Measurements from ENCODE around the gene STARD10. TPM values are rescaled to one million over a fixed set of nuclear protein-coding genes. Genes with fewer than 3 reads are reported as not detected.
"Not testable (repeated sequence)": the region's sequence is repeated elsewhere in the genome, so short reads cannot be mapped to it uniquely, and the experiment has no call there.

Gene STARD10
- total RNA-seq, 4 donors from 2014 or later = 39.1 to 103 (median 71.1) TPM

GRCh38 chr11:72812604-72812966, 18.7 kb upstream of the STARD10 start:
- peaks cover 13 to 26% of the 10 kb centered on the region in 2 donors for H3K4me1 ChIP-seq
- no peak for TF ChIP-seq CTCF (IDR thresholded peaks at IDR 0.05 in 4 of 5, conservative IDR thresholded peaks at IDR 0.05 in 1 of 5)
- no peak for TF ChIP-seq POLR2A (IDR thresholded peaks at IDR 0.05)
- DNase-seq (no peak), ATAC-seq (no peak)
- no peaks in the 10 kb centered on the region for H3K27me3 ChIP-seq
- peaks cover 0 to 6% of the 10 kb centered on the region in 2 donors for H3K36me3 ChIP-seq
- H3K9me3 ChIP-seq = no peaks in the 10 kb centered on the region
- H3K4me3 ChIP-seq = peak overlapping the region; percentile 75 to 100 (median 94)
- H3K27ac ChIP-seq = peak overlapping the region; percentile 88 to 100 (median 94)
- intact Hi-C loops (cut with DNase I; ENCODE audit: low total_unique reads) (no loop called here), in situ Hi-C loops (cut with MboI; ENCODE audit: low sequenced_read_pairs in 4 of 4) (no loop called here)

GRCh38 chr11:72811686-72812085, 17.8 kb upstream of the STARD10 start:
- H3K27me3 ChIP-seq; ATAC-seq; H3K27ac ChIP-seq; H3K36me3 ChIP-seq; intact Hi-C loops (cut with DNase I; ENCODE audit: low total_unique reads); in situ Hi-C loops (cut with MboI; ENCODE audit: low sequenced_read_pairs in 4 of 4); DNase-seq; H3K4me3 ChIP-seq; H3K9me3 ChIP-seq: not testable (repeated sequence)
- H3K4me1 ChIP-seq = peaks cover 13 to 26% of the 10 kb centered on the region in 2 donors

GRCh38 chr11:72808331-72808798, 14.5 kb upstream of the STARD10 start:
- no peak for DNase-seq
- peaks cover 8 to 11% of the 10 kb centered on the region in 2 donors for H3K4me1 ChIP-seq
- no peak overlapping the region for H3K4me3 ChIP-seq
- in situ Hi-C loops (cut with MboI; ENCODE audit: low sequenced_read_pairs in 4 of 4) (no loop called here), intact Hi-C loops (cut with DNase I; ENCODE audit: low total_unique reads) (no loop called here)
- H3K9me3 ChIP-seq = no peaks in the 10 kb centered on the region
- no peak overlapping the region for H3K27ac ChIP-seq
- no peak for ATAC-seq
- H3K27me3 ChIP-seq = no peaks in the 10 kb centered on the region
- no peak for TF ChIP-seq CTCF (IDR thresholded peaks at IDR 0.05 in 4 of 5, conservative IDR thresholded peaks at IDR 0.05 in 1 of 5)
- TF ChIP-seq POLR2A (IDR thresholded peaks at IDR 0.05) = no peak
- H3K36me3 ChIP-seq = peaks cover 0 to 6% of the 10 kb centered on the region in 2 donors

GRCh38 chr11:72807792-72808191, 13.9 kb upstream of the STARD10 start:
- peaks cover 0 to 6% of the 10 kb centered on the region in 2 donors for H3K36me3 ChIP-seq
- DNase-seq (no peak), ATAC-seq (no peak)
- H3K27me3 ChIP-seq = no peaks in the 10 kb centered on the region
- in situ Hi-C loops (cut with MboI; ENCODE audit: low sequenced_read_pairs in 4 of 4) (no loop called here), intact Hi-C loops (cut with DNase I; ENCODE audit: low total_unique reads) (no loop called here)
- peaks cover 5 to 6% of the 10 kb centered on the region in 2 donors for H3K4me1 ChIP-seq
- H3K4me3 ChIP-seq = no peak overlapping the region
- no peak overlapping the region for H3K27ac ChIP-seq
- TF ChIP-seq POLR2A (IDR thresholded peaks at IDR 0.05) (no peak), CTCF (IDR thresholded peaks at IDR 0.05 in 4 of 5, conservative IDR thresholded peaks at IDR 0.05 in 1 of 5) (no peak)
- H3K9me3 ChIP-seq = no peaks in the 10 kb centered on the region

- Histone ChIP-seq H3K27ac (no peak overlapping the region), H3K9me3 (no peaks in the 10 kb centered on the region), H3K36me3 (peaks cover 0 to 6% of the 10 kb centered on the region in 2 donors), H3K4me1 (no peaks in the 10 kb centered on the region), H3K27me3 (no peaks in the 10 kb centered on the region), H3K4me3 (no peak overlapping the region)
- no peak for TF ChIP-seq POLR2A (IDR thresholded peaks at IDR 0.05)
- no peak for TF ChIP-seq CTCF (IDR thresholded peaks at IDR 0.05 in 4 of 5, conservative IDR thresholded peaks at IDR 0.05 in 1 of 5)
- in situ Hi-C loops (cut with MboI; ENCODE audit: low sequenced_read_pairs in 4 of 4) (no loop called here), intact Hi-C loops (cut with DNase I; ENCODE audit: low total_unique reads) (no loop called here)
- no peak for DNase-seq
- ATAC-seq = no peak
Observed at GRCh38 chr11:72807021-72807693, 13.3 kb upstream of the STARD10 start.

- ATAC-seq; H3K27me3 ChIP-seq; H3K27ac ChIP-seq; H3K4me1 ChIP-seq; DNase-seq; H3K4me3 ChIP-seq; H3K36me3 ChIP-seq; intact Hi-C loops (cut with DNase I; ENCODE audit: low total_unique reads); H3K9me3 ChIP-seq; in situ Hi-C loops (cut with MboI; ENCODE audit: low sequenced_read_pairs in 4 of 4): not testable (repeated sequence)
Observed at GRCh38 chr11:72806378-72806777, 12.5 kb upstream of the STARD10 start.

Measured in gastrocnemius medialis (tissue), 4 donors.